Measurements from ENCODE around the gene SYNPO2.
A peak's percentile ranks its signal among the peaks of the same experiment; 100 is the strongest.
"Not testable (repeated sequence)": the region's sequence is repeated elsewhere in the genome, so short reads cannot be mapped to it uniquely, and the experiment has no call there.

SYNPO2 gene

GRCh38 chr4:118969359-118969758 lies 80.7 kb downstream of the SYNPO2 start:
- peak; percentile 78 for TF ChIP-seq CTCF (conservative IDR thresholded peaks at IDR 0.05; ENCODE audit: control insufficient read depth, insufficient read depth, low read depth, low read length)
- H3K4me3 ChIP-seq (ENCODE audit: control insufficient read depth, low read depth, low read length), result no peak overlapping the region
- peak; percentile 79 for DNase-seq (ENCODE audit: low read depth)

GRCh38 chr4:118972167-118972566 lies 83.5 kb downstream of the SYNPO2 start:
- DNase-seq (ENCODE audit: low read depth), result no peak
- TF ChIP-seq CTCF (conservative IDR thresholded peaks at IDR 0.05; ENCODE audit: control insufficient read depth, insufficient read depth, low read depth, low read length), result no peak
- no peak overlapping the region for H3K4me3 ChIP-seq (ENCODE audit: control insufficient read depth, low read depth, low read length)

GRCh38 chr4:118973295-118973694 lies 84.6 kb downstream of the SYNPO2 start:
- H3K4me3 ChIP-seq (ENCODE audit: control insufficient read depth, low read depth, low read length), result no peak overlapping the region
- no peak for DNase-seq (ENCODE audit: low read depth)
- no peak for TF ChIP-seq CTCF (conservative IDR thresholded peaks at IDR 0.05; ENCODE audit: control insufficient read depth, insufficient read depth, low read depth, low read length)

GRCh38 chr4:118974758-118975157 lies 86.1 kb downstream of the SYNPO2 start:
- H3K4me3 ChIP-seq (ENCODE audit: control insufficient read depth, low read depth, low read length), result no peak overlapping the region
- DNase-seq (ENCODE audit: low read depth), result peak; percentile 88
- no peak for TF ChIP-seq CTCF (conservative IDR thresholded peaks at IDR 0.05; ENCODE audit: control insufficient read depth, insufficient read depth, low read depth, low read length)

GRCh38 chr4:118975449-118976192 lies 87.0 kb downstream of the SYNPO2 start:
- TF ChIP-seq CTCF (conservative IDR thresholded peaks at IDR 0.05; ENCODE audit: control insufficient read depth, insufficient read depth, low read depth, low read length), result no peak
- no peak overlapping the region for H3K4me3 ChIP-seq (ENCODE audit: control insufficient read depth, low read depth, low read length)
- no peak for DNase-seq (ENCODE audit: low read depth)

- not testable (repeated sequence) for DNase-seq (ENCODE audit: low read depth)
Observed at GRCh38 chr4:118976193-118976560, 87.5 kb downstream of the SYNPO2 start.

GRCh38 chr4:118977100-118977499 lies 88.4 kb downstream of the SYNPO2 start:
- DNase-seq (ENCODE audit: low read depth); H3K4me3 ChIP-seq (ENCODE audit: control insufficient read depth, low read depth, low read length): not testable (repeated sequence)

More at GRCh38 chr4:118976193-118976560, 87.5 kb downstream of the SYNPO2 start:
- H3K4me3 ChIP-seq (ENCODE audit: control insufficient read depth, low read depth, low read length), result not testable (repeated sequence)

- DNase-seq (ENCODE audit: low read depth), result no peak
- no peak for TF ChIP-seq CTCF (conservative IDR thresholded peaks at IDR 0.05; ENCODE audit: control insufficient read depth, insufficient read depth, low read depth, low read length)
Observed at GRCh38 chr4:118979712-118980111, 91.1 kb downstream of the SYNPO2 start.

More at GRCh38 chr4:118979712-118980111, 91.1 kb downstream of the SYNPO2 start:
- H3K4me3 ChIP-seq (ENCODE audit: control insufficient read depth, low read depth, low read length), result no peak overlapping the region

Measured in fibroblast of mammary gland (primary cell).